GM19468 (cell line): ENCODE results near the gene FLYWCH2.

Experiments
- ATAC-seq: cut with Tn5 transposase; IDR thresholded peaks from one replicate; pipeline ENCODE4 v1.9.1; 2021; ENCODE audit warnings: mild to moderate bottlenecking, moderate library complexity, moderate number of reproducible peaks; ENCODE audit not compliant: unreplicated experiment; ENCODE audit errors: extremely low read depth

FLYWCH2 gene

DNA sequence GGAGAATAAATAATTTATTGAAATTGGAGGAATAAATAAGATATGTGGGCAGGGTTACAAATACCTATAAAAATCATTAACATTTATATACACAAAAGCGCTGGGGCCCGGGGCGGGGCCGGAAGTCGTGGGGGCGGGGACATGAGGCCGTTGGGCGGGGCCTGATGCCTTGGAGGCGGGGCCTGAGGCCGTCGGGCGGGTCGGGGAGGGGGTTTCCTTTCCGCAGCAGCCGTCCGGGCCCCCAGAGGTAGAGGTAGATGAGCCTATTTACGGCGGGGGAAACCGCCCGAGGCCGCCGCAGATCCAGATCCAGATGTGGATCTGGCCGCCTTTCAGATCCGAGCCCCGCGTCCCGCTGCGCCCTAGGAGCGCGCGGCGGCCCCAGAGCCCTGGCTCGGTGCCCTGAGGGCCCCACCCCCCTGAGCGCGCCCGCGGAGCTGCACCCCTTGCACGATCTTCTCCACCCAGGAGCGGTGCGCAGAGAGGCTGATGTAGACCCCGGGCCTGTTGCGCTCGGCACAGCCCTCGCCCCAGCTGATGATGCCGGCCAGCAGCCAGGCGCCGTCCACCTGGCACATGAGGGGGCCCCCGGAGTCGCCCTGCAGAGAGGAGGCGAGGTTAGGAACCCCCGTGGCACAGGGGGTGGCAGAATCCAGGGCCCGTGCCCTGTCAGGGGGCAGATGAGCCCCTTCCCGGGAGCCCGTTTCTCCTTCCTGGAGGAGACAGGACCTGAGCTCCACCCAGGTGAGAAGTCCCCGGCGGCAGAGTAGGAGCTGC lies 30.1 kb upstream of the FLYWCH2 start:
- no peak for ATAC-seq

DNA sequence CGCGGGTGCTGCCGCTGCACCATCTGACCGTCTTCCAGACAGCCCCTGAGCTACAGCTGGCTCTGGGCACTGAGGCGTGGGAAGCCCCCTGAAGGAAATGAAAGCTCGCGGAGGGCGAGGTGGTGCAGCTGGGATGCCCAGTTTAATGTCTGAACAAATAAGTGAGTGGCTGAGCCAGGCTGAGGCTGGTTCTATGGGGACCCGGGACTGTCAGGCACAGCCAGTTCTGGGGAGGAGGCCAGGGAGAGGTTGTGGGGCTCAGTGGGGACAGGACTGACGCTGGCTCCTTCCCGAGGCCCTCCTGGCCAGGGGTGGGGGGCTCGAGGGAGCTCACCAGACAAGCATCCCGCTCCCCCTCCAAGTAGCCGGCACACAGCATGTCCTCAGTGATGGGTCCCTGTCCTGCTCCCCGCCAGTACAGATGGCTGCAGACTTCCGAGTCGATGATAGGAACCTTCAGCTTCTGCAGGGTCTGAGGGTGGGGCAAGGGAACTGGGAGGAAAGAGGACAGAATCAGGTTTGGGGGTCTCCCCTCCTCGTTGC lies 29.4 kb upstream of the FLYWCH2 start:
- ATAC-seq, result no peak

DNA sequence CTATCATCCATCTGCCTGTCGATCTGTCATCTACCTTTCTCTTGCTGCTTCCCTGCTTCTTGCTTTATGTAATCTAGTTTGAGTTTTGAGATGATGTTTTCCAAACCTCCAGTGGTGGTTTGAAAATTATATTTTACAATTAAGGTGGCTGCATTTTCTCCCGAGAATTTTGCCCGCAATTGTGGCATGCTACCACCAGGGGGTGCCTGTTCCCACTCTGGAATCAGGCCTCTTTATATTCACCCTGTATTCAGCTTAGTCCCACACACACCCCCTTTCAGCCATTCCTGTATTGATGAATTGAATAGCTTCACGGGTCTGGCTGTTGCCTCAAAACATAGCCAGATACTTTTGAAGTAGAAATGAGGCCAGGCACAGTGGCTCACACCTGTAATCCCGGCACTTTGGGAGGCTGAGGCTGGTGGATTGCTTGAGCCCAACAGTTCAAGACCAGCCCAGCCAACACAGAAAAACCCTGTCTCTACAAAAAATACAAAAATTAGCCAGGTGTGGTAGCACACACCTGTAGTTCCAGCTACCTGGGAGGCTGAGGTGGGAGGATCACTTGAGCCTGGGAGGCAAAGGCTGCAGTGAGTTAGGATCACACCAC lies 28.2 kb upstream of the FLYWCH2 start:
- ATAC-seq, result no peak

DNA sequence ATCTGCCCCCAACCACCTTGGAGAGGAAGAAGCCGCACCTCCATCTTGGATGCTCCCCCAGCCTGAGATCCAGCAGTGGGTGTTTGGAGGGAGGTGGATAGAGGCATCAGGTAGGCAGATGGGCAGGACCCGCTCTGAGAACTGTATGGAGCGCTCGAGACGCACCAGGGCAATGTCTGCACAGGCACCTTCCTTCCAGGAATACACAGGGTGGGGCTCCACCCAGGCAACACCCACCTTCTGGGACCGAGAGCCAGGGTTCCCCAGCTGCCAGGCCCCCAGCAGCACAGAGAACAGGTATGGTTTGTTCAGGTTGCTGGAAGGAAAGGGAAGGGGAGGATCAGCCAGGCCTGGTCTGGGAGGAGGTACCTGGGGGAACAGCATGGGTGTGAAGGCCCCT lies 27.5 kb upstream of the FLYWCH2 start:
- no peak for ATAC-seq

DNA sequence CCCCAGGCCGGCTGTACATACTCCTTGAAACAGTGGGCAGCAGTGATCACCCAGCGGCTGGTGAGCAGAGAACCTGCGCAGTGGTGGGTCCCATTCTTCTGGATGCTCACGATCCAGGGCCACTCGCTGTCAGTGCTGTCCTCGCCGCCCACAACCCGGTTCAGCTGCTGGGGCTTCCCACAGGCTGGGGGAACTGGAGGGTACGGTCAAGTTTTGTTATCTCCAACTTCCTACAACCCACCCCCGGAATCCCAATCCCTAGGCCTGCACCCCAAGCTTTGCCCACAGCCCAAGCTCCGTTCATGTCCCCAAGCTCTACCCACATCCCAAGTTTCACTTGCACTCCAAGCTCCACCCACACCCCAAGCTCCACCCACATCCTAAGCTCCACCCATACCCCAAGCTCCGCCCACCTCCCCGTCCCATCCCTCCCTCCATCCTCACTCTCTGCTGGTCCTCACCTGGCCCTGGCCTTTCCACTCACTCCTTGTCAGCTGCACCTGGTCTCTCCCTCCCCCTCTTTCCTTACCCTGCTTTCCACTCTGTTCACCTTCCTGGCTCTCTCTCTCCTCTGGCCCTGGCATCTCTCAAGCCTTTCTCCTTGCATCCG lies 26.8 kb upstream of the FLYWCH2 start:
- no peak for ATAC-seq

DNA sequence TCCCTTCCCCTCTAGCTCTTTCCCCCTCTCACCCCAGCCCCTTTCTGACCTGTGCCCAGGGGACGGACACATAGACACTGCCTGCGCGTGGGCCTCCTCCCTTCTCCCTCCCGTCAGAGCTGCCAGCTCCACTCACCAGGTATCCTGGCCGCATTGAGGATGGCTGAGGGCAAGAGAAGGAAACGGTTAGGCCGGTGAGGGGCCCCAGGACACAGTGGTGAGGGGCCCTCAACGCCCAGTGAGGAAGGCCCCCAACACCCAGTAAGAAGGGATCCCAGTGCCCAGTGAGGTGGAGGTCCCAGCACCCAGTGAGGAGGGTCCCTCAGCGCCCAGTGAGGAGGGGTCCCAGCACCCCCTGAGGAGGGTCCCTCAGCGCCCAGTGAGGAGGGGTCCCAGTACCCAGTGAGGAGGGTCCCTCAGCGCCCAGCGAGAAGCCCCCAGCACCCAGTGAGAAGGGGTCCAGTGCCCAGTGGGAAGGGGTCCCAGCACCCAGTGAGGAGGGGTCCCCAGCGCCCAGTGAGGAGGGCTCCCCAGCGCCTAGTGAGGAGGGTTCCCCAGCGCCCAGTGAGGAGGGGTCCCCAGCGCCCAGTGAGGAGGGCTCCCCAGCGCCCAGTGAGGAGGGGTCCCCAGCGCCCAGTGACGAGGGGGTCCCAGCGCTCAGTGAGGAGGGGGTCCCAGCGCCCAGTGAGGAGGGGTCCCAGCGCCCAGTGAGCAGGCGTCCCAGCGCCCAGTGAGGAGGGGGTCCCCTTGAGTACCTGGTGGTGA lies 26.1 kb upstream of the FLYWCH2 start:
- no peak for ATAC-seq

DNA sequence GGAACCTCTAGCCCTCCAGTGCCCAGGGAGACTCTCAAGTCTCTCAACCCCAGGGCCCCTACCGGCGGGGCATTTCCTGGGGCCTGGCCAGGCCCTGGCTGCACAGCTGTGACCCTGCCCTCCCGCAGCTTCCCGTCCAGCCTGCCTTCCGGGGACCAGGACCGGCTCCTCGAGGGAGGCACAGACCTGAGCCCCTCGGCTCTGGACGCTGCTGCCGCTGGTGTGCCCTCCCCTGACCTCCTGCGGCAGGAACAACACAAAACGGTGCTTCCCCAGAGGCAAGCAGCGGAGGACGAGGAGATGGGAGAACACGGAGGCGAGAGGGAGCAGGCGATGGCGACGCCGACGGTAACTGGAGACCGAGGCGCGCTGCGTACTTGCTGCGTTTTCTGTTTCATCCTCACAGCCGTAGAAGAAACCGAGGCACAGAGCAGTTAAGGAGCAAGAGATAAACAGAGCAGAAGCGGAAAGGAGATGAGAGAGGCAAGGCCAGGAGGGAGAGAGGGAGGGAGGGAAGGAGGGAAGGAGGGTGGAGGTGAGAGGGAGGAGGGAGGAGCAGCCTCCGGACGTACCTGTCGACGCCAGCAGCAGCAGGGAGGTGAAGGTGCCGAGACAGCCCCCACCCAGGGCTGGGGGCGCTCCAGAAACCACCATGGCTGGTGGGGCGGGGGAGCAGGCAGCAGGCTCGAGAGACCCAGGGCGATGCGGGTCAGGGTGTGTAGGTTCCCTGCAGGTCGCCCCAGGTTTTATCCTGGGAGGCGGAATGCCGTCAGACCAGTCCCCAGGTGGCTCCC lies 25.4 kb upstream of the FLYWCH2 start, which contains the start of gene PRSS22:
Gene PRSS22 (minus strand): TSS at position 720 of the 794 bp plus-strand sequence. CDS start 66 bp downstream, at position 654.
- no peak for ATAC-seq

DNA sequence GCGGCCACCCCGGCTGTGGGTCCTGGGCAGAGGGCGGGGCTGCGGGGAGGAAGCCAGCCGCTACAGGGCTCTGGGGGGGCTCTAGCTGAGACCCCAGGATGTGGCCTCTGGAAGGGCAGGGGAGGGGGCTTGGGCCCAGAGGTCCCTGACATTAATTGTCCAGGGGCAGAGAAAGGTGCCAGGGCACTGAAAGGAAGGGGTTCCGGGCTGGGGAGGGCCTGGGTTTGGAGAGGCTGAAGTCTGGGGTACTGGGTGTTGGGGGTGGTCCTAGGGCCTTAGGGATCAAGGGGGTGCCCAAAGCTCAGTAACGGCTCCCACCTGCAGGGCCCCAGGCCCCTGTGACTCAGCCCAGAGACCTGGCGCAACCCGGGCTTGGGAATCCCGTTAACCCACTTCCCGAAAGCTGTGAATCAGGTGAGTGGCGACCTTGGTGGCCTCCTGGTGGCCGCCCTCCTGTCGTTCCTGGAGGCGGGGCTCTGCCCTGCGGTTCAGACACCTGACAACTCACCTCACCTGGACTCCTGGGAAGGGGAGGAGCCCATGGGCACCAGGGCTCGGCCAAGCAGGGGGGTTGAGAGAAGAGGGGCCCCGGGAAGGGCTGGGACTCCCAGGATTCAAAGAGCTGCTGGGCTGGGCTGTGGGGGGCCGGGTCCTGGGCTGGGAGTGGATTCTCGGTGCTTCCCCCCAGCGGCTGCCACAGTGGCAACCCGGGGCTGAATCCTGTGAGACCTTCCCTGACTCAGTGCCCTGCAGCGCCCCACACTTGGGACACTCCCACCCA lies 24.6 kb upstream of the FLYWCH2 start:
- no peak for ATAC-seq

DNA sequence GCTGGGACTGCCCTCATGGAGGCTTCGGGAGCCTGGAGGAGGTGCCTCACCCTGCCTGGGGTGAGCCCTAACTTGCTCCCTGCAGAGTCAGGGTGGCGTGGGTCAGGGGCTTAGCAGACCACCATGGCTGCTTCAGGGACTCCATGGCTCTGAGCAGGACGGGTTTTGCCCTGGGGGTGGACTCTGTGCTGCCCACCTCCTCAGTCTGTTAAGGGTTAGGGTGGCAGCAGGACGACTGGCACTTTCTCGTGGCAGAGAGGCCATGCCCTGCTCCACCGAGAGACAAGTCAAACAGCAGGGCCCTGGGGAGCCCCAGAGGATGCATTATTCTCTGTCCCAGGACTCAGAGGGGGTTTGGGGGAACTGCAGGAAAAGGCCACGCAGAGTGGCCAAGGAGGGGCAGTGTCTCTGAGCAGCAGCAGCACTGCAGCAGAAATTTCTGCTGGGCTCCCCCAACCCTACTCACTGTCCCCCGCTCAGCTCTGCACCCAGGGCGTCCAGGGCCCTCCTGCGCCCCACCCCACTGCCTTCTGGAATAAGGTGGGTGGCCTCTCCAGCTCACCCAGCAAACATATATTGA lies 23.2 kb upstream of the FLYWCH2 start:
- ATAC-seq, result no peak

DNA sequence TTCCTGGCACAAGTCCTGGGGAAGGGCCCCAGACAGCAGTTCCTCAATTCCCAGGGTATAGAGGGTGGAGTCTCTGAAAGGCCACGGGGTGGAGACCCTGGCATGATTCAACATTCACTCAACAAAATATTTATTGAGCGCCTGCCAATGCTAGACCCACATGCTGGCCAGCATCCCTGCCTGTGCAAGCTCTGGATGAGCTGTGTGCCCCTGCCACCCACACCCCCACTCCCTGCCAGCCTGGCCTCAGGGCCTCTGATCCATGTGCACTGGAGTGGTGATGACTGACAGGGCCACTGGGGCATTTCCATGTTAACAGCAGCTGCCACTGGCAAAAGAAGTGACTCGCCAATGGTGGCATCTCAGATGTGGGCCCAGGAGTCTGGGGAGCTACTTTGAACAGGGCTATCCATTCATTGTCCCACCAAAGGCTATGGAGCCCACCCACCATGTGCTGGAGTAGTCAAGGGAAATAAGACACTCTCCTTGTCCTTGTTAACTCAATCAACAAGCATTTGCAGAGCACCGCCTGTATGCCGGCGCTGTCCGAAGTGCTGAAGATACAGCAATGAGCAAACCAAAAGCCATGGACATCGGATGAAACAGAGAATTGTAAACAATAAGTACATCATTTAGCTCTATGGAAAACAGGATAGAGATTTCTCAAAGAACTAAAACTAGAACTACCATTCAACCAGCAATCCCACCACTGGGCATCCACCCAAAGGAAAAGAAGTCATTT lies 22.0 kb upstream of the FLYWCH2 start:
- no peak for ATAC-seq

DNA sequence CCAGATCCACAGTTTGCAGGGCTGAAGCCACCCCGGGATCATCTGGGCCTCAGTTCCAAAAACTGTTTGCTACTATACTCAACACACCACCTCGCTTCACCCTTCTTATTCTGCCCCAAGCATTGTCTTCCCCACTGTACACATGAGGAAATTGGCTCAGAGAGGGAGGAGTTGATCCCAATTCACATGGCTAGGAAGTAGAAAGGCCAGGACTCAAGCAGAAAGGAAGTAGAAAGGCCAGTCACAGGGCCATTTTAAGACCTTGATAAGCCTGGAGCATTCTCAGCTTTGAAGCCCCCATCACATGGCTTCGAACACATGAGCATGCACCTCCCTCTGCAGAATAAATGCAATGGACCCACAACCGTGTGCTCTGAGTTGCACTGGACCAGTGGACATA lies 17.4 kb upstream of the FLYWCH2 start:
- ATAC-seq, result no peak

DNA sequence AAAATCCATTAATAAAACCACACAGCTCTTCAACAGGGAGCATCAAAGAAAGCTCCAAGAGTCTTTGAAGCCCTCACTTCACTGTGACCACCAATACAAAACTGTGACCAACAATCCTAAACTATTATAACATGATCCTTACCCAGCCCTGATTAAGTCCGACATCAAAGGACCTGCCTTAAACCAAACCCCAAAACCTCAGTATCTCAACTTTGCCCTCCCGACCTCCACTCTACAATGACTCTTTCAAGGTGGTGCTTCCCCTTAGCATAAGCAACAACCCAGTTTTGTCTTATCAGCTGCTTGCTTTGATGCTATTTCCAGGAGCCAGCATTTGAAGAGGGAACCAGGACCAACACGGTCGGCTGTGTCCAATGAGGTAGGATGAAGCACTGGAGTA lies 16.6 kb upstream of the FLYWCH2 start:
- ATAC-seq, result no peak

DNA sequence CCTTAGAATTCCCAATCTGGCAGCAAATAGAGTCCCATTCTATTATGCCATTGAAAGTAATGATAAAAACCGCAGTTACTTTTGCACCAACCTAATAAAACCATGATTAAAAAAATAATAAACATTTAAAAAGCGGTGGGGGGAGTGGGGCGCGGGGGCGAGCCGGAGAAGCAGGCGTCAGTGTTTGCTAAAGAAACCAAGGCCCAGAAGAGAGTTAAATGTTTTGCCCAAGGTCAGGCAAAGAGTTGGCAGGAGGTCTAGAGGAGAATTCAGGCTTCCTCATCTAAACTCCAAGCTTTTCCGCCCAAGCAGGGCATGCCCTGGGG lies 15.4 kb upstream of the FLYWCH2 start:
- no peak for ATAC-seq

DNA sequence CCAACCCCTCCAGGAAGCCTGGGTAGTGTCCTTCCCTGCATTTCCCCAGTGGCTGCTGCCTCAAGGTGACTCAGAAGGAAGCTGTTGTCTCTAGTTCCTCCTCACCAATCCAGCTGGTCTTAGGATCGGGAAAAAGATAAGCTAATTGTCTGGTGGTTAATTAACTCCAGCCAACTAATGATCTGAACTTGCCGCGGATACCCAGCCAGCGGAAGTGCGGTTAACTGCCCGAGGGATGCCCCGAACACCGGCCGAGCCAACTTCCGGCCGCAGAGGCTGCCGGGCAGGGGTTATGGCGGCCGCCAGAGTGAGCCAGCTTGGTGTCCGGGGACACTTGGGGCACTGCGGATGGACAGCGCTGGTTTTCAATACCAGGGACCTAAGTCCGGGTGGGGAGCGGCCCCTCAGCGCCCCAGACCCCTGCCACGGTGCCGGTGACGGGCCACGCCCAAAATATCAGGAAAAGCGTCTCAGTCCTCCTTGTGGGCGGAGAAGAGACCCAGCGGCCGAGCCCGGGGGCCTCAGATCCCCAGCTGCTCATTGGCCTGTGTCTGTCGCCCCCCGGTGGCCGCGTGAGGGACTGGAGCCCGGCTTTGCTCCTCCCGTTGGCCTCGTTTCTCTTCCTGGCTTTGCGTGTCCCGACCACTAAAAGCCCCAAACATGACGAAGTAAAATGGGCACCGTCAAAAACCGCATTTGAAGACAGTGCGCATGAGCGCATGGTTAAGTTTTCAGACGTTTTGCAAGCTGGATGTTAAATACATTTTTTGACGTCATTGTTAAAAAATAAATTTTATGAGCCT lies 14.8 kb upstream of the FLYWCH2 start:
- ATAC-seq, result no peak

DNA sequence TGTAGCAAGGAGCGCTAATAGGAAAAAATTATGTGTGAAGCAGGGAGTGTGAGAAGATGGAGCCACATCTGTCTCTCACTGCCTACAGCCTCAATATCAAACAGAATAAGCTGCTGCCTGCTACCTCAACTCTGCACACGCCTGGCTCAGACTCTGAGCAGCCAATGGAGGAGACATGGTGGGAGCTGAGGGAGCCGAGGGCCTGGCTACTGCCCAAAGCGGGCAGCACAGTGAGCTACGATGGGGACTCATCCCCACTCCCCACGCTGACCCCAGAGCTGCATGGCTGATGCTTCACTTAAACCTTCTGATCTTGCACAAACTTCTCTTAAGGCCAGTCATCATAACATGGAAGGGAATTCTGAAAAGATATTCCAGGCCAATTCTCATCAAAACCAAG lies 11.1 kb upstream of the FLYWCH2 start:
- ATAC-seq, result no peak

DNA sequence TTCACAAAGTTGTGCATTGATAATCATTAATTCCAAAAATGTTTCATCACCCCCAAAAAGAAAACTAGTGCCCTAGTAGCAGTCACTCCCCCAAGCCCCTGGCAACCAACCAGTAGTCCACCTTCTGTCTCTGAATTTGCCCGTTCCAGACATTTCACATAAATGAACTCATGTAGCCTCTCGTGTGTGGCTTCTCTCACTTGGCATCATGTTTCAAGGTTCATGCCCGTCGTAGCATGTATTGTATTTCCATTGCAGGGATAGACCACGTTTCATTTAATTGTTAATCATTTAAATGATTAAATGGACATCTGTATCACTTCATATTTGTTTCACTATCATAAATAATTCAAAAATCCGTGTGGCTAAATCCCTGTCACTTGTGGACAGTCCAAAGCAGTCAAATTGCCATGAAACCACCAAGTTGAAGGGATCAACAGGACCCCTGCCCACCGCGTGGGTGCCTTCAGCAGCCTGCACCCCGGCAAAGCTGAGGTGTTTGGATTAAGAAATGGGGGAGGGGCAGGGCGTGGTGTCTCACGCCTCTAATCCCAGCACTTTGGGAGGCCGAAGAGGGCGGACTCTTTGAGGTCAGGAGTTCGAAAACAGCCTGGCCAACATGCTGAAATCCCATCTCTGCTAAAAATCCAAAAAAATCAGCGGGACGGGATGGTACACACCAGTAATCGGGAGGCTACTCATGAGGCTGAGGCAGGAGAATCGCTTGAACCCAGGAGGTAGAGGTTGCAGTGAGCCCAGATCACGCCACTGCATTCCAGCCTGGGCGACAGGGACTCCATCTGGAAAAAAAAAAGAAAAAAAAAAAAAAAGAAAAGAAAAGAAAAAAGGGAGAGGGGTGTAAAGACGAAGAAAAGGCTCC lies 8.7 kb upstream of the FLYWCH2 start:
- no peak for ATAC-seq
